ENCODE results near the gene ZMYM5. TPM values are rescaled to one million over a fixed set of nuclear protein-coding genes. Genes with fewer than 3 reads are reported as not detected.
A peak's percentile ranks its signal among the peaks of the same experiment; 100 is the strongest.

Gene ZMYM5
- total and polyA plus RNA-seq, 2 of the 13 experiments (the other 11 are each of a cell fraction or from before 2014, with no cell fraction given) = 7.8 to 9.4 TPM

DNA sequence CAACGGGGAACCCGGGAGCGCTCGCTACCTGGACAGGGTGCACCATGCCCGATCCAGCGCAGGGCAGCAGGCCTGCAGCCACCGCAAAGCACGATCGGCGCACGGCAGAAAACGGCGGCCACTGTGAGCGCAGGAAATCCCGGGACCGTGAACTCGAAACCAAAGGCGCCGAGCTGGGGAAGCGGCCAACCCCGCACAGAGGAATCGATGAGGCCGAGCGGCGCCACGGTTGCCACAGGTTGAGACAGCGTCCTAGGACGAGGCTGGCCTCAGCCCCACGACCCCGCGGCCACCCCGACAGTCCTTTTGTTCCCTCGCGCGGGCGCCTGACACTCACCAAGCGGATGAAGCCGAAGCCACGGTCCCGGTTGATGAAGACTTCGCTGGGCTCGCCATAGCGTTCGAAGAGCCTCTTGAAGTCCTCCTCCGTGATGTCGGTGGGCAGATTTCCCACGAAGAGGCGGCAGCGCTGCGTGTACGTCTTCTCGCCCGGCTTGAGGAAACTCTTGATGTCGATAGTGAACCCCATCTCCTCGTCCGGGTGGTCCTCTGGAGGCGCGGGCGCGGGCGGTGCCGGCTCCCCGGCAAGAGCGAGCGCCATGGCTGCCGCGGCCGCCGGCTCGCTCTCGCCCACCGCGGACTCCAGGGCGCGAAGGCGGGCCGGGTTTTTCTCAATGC, 81.3 kb downstream of the ZMYM5 start:
- Histone ChIP-seq H3K27me3 (ENCODE audit: control insufficient read depth in 1 of 2, insufficient read depth in 2 of 2, low read length in 2 of 2) (no peaks in the 10 kb centered on the region; a peak in 1 of 5 replicates), H3K27ac (ENCODE audit: extremely low read length, insufficient read depth, low read length) (peak overlapping the region; percentile 87), H3K4me2 (ENCODE audit: low read depth, low read length) (peak overlapping the region; percentile 85), H3K36me3 (replicated peaks in 1 of 2; ENCODE audit: control insufficient read depth in 1 of 2, insufficient read depth in 2 of 2, low read length in 2 of 2) (no peaks in the 10 kb centered on the region), H3K9me3 (ENCODE audit: low read length) (no peaks in the 10 kb centered on the region), H2AFZ (ENCODE audit: low read length) (no peak overlapping the region), H3K4me1 (ENCODE audit: insufficient read depth, low read length) (peaks cover 5% of the 10 kb centered on the region; the same call in 1 of the 2 replicates), H4K20me1 (ENCODE audit: insufficient read depth, low read length) (peaks cover 6% of the 10 kb centered on the region; the same call in 1 of the 2 replicates), H3K79me2 (ENCODE audit: insufficient read depth, low read length) (peaks cover 29% of the 10 kb centered on the region), H3K9ac (ENCODE audit: insufficient read depth, low read depth, low read length) (peak overlapping the region; percentile 99), H3K4me3 (replicated peaks in 1 of 3; ENCODE audit: insufficient read depth in 1 of 3, low read depth in 2 of 3, low read length in 3 of 3) (peak overlapping the region; percentile 93 to 99 (median 94))
- ChIA-PET CTCF (ENCODE audit: low intra/inter-chr PET ratio, low total read pairs) (no interaction called here), POLR2A (interaction anchor here (0.7 to 1.3 kb wide), 3 partner anchors 63 to 82 kb away, joined by 3 to 5 read pairs (median 3); no protein-coding TSS in a partner anchor)
- BruUV-seq (replicated peaks) = TSS peak; percentile 93
- ATAC-seq (peak; percentile 70), FAIRE-seq (no peak), DNase-seq (ENCODE audit: low spot score) (no peak)
- WGBS (ENCODE audit: low lambda C conversion rate) = 0% methylated on average over 19 of the region's 77 CpGs
- intact Hi-C loops (cut with micrococcal nuclease; ENCODE audit: unreplicated experiment) = loop anchor here (2.0 to 5.0 kb wide), 2 partner anchors 81 to 175 kb away; partner anchors contain the start of genes ZMYM2 and ZMYM5
- in situ Hi-C loops (cut with HindIII; ENCODE audit: extremely low pct_ligation_motif_present, low pct_unique_long_range_greater_than_20kb) = no loop called here
- TF ChIP-seq EED (CRISPR knock-in tag; IDR thresholded peaks at IDR 0.05) = no peak
- no peak for TF ChIP-seq ZNF816 (CRISPR knock-in tag; IDR thresholded peaks at IDR 0.05; ENCODE audit: borderline replicate concordance)
- TF ChIP-seq ISL2 (CRISPR knock-in tag; IDR thresholded peaks at IDR 0.05) = no peak
- TF ChIP-seq U2AF1 (optimal IDR thresholded peaks at IDR 0.05; ENCODE audit: low read depth, low read length) = no peak
- no peak for TF ChIP-seq ARHGAP35 (CRISPR knock-in tag; IDR thresholded peaks at IDR 0.05; ENCODE audit: borderline replicate concordance)
- no peak; the same call in 1 of the 2 replicates for TF ChIP-seq ZNF274 (CRISPR knock-in tag; IDR thresholded peaks at IDR 0.05)
- no peak for TF ChIP-seq E2F5 (CRISPR knock-in tag; conservative IDR thresholded peaks at IDR 0.05)
- TF ChIP-seq GMEB2 (CRISPR knock-in tag; IDR thresholded peaks at IDR 0.05; ENCODE audit: low read depth) = no peak
- TF ChIP-seq, protein P1, sequence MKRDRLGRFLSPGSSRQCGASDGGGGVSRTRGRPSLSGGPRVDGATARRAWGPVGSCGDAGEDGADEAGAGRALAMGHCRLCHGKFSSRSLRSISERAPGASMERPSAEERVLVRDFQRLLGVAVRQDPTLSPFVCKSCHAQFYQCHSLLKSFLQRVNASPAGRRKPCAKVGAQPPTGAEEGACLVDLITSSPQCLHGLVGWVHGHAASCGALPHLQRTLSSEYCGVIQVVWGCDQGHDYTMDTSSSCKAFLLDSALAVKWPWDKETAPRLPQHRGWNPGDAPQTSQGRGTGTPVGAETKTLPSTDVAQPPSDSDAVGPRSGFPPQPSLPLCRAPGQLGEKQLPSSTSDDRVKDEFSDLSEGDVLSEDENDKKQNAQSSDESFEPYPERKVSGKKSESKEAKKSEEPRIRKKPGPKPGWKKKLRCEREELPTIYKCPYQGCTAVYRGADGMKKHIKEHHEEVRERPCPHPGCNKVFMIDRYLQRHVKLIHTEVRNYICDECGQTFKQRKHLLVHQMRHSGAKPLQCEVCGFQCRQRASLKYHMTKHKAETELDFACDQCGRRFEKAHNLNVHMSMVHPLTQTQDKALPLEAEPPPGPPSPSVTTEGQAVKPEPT (CRISPR knock-in tag; IDR thresholded peaks at IDR 0.05; ENCODE audit: low read depth) = no peak
- TF ChIP-seq HOXA3 (CRISPR knock-in tag; IDR thresholded peaks at IDR 0.05) = no peak
- peak in 1 of 2 experiments; percentile 67; a peak in 3 of 4 replicates for TF ChIP-seq HMGXB4 (CRISPR knock-in tag; IDR thresholded peaks at IDR 0.05; ENCODE audit: borderline replicate concordance in 1 of 2, low read depth in 1 of 2)
- TF ChIP-seq ZNF367 (CRISPR knock-in tag; IDR thresholded peaks at IDR 0.05; ENCODE audit: borderline replicate concordance) = no peak
- TF ChIP-seq, protein P2, sequence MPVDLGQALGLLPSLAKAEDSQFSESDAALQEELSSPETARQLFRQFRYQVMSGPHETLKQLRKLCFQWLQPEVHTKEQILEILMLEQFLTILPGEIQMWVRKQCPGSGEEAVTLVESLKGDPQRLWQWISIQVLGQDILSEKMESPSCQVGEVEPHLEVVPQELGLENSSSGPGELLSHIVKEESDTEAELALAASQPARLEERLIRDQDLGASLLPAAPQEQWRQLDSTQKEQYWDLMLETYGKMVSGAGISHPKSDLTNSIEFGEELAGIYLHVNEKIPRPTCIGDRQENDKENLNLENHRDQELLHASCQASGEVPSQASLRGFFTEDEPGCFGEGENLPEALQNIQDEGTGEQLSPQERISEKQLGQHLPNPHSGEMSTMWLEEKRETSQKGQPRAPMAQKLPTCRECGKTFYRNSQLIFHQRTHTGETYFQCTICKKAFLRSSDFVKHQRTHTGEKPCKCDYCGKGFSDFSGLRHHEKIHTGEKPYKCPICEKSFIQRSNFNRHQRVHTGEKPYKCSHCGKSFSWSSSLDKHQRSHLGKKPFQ (CRISPR knock-in tag; IDR thresholded peaks at IDR 0.05; ENCODE audit: insufficient replicate concordance) = peak; percentile 41

Data from HepG2 (cell line).